Measurements from ENCODE around the gene NACC2. TPM values are rescaled to one million over a fixed set of nuclear protein-coding genes. Genes with fewer than 3 reads are reported as not detected.

NACC2 gene
- total and polyA plus RNA-seq, 7 donors = 8.5 to 33.5 (median 18.4) TPM

DNA sequence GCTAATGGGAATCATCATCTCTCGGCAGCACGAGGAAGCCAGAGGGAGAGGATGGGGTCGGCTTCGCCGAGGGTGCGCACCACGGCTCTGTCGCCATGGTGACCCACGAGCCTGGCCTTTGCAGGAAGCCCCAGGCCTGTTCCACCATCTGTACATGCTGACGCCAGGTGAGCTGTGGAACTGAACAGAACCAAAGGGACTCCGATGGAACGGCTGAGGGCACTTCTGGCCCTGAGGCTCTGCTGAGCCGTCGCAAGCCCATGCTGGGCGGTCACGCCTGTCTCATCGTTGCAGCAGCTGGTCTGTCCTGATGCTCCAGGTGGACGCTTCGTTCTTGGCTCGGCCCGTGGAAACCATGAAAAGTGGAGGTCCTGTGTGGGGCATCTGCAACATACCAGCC, 99.3 kb downstream of the NACC2 start:
- H3K27ac ChIP-seq = no peak overlapping the region
- DNase-seq (no peak), ATAC-seq (no peak)
- no peak overlapping the region for H3K4me3 ChIP-seq
- intact Hi-C loops (cut with DNase I) = no loop called here
- H3K27me3 ChIP-seq (ENCODE audit: insufficient read depth in 3 of 3, low read length in 2 of 3) = peaks cover 0 to 5% (median 0%) of the 10 kb centered on the region in 3 donors
- H3K9me3 ChIP-seq = no peaks in the 10 kb centered on the region
- TF ChIP-seq CTCF (IDR thresholded peaks at IDR 0.05) = no peak
- no peaks in the 10 kb centered on the region for H3K36me3 ChIP-seq (ENCODE audit: insufficient read depth in 1 of 2, low read depth in 1 of 2)
- 78 to 90% (median 79%) methylated on average over 21 of the region's 21 CpGs for WGBS, 3 donors
- peaks cover 18% of the 10 kb centered on the region for H3K4me1 ChIP-seq

- no peak for DNase-seq
These were observed 100.4 kb downstream of the NACC2 start for GRCh38 chr9:135994501-135995192.

GRCh38 chr9:135993765-135994500, 101.2 kb downstream of the NACC2 start:
- DNase-seq (no peak), ATAC-seq (no peak)
- no peaks in the 10 kb centered on the region for H3K9me3 ChIP-seq
- no peaks in the 10 kb centered on the region for H3K36me3 ChIP-seq (ENCODE audit: insufficient read depth in 1 of 2, low read depth in 1 of 2)
- H3K27ac ChIP-seq = peak overlapping the region; percentile 83
- H3K27me3 ChIP-seq (ENCODE audit: insufficient read depth in 3 of 3, low read length in 2 of 3) = peaks cover 0 to 12% (median 0%) of the 10 kb centered on the region in 3 donors
- peaks cover 26% of the 10 kb centered on the region for H3K4me1 ChIP-seq
- no peak overlapping the region for H3K4me3 ChIP-seq
- 82 to 89% (median 87%) methylated on average over 25 to 27 of the region's 27 CpGs for WGBS, 3 donors
- intact Hi-C loops (cut with DNase I) = no loop called here
- no peak for TF ChIP-seq CTCF (IDR thresholded peaks at IDR 0.05)

More at GRCh38 chr9:135994501-135995192, 100.4 kb downstream of the NACC2 start:
- Histone ChIP-seq H3K27me3 (ENCODE audit: insufficient read depth in 3 of 3, low read length in 2 of 3) (peaks cover 0 to 12% (median 0%) of the 10 kb centered on the region in 3 donors), H3K9me3 (no peaks in the 10 kb centered on the region), H3K36me3 (ENCODE audit: insufficient read depth in 1 of 2, low read depth in 1 of 2) (no peaks in the 10 kb centered on the region), H3K4me1 (peaks cover 26% of the 10 kb centered on the region), H3K4me3 (no peak overlapping the region), H3K27ac (no peak overlapping the region)
- intact Hi-C loops (cut with DNase I) = no loop called here
- ATAC-seq = no peak
- TF ChIP-seq CTCF (IDR thresholded peaks at IDR 0.05) = no peak
- 79 to 85% (median 81%) methylated on average over 18 to 20 of the region's 20 CpGs for WGBS, 3 donors

GRCh38 chr9:135993409-135993742, 101.7 kb downstream of the NACC2 start:
- intact Hi-C loops (cut with DNase I) = no loop called here
- Histone ChIP-seq H3K27me3 (ENCODE audit: insufficient read depth in 3 of 3, low read length in 2 of 3) (peaks cover 0 to 12% (median 0%) of the 10 kb centered on the region in 3 donors), H3K27ac (peak overlapping the region; percentile 83), H3K9me3 (no peaks in the 10 kb centered on the region), H3K4me3 (peak overlapping the region; percentile 56), H3K36me3 (ENCODE audit: insufficient read depth in 1 of 2, low read depth in 1 of 2) (no peaks in the 10 kb centered on the region), H3K4me1 (peaks cover 26% of the 10 kb centered on the region)
- no peak for ATAC-seq
- WGBS, 3 donors = 62 to 71% (median 63%) methylated on average over 13 of the region's 13 CpGs
- DNase-seq = no peak
- no peak for TF ChIP-seq CTCF (IDR thresholded peaks at IDR 0.05)
